NK-92 (cell line): ENCODE measurements around the gene GPR42.
"Not testable (repeated sequence)": the region's sequence is repeated elsewhere in the genome, so short reads cannot be mapped to it uniquely, and the experiment has no call there.

Source experiments
- DNase-seq: peaks from one replicate; lab custom pipeline; 2025; ENCODE audit not compliant: unreplicated experiment; lab: John Stamatoyannopoulos, UW

Gene GPR42

GRCh38 chr19:35362261-35363000 lies 8.4 kb upstream of the GPR42 start:
- DNase-seq = no peak

GRCh38 chr19:35363001-35363590 lies 7.8 kb upstream of the GPR42 start:
- no peak for DNase-seq

GRCh38 chr19:35363711-35364425 lies 7.0 kb upstream of the GPR42 start:
- DNase-seq = no peak

GRCh38 chr19:35365303-35365702 lies 5.6 kb upstream of the GPR42 start:
- no peak for DNase-seq

GRCh38 chr19:35368378-35368777 lies 2.5 kb upstream of the GPR42 start:
- no peak for DNase-seq

GRCh38 chr19:35369522-35369921 lies 1.3 kb upstream of the GPR42 start:
- DNase-seq = no peak

GRCh38 chr19:35373492-35373891 lies 2.6 kb downstream of the GPR42 start:
- DNase-seq = no peak

- DNase-seq = not testable (repeated sequence)
Observed at GRCh38 chr19:35374031-35374430, 3.2 kb downstream of the GPR42 start.

GRCh38 chr19:35375505-35376307 lies 4.8 kb downstream of the GPR42 start:
- no peak for DNase-seq

GRCh38 chr19:35377656-35378055 lies 6.8 kb downstream of the GPR42 start:
- DNase-seq = no peak

GRCh38 chr19:35378356-35378755 lies 7.5 kb downstream of the GPR42 start:
- no peak for DNase-seq

- DNase-seq = not testable (repeated sequence)
Observed at GRCh38 chr19:35379545-35379944, 8.7 kb downstream of the GPR42 start.

GRCh38 chr19:35379992-35380391 lies 9.1 kb downstream of the GPR42 start:
- DNase-seq = no peak

- DNase-seq = no peak
Observed at GRCh38 chr19:35380450-35381124, 9.7 kb downstream of the GPR42 start.

- no peak for DNase-seq
Observed at GRCh38 chr19:35381318-35381717, 10.4 kb downstream of the GPR42 start.

- no peak for DNase-seq
Observed at GRCh38 chr19:35381926-35382325, 11.1 kb downstream of the GPR42 start.

- no peak for DNase-seq
Observed at GRCh38 chr19:35383536-35383935, 12.7 kb downstream of the GPR42 start.

GRCh38 chr19:35388277-35389054 lies 17.6 kb downstream of the GPR42 start:
- DNase-seq = no peak

- DNase-seq = no peak
Observed at GRCh38 chr19:35389192-35389861, 18.5 kb downstream of the GPR42 start.
